ENCODE results near the gene RBM4B. TPM values are rescaled to one million over a fixed set of nuclear protein-coding genes. Genes with fewer than 3 reads are reported as not detected.

RBM4B gene
- polyA plus RNA-seq, 1 donor, result 35.7 TPM

Other genes with a start within 250 kb of the RBM4B start
- gene MRPL11, start 239.0 kb downstream of the RBM4B start, polyA plus RNA-seq (ENCODE audit: insufficient read length), result 50.0 TPM
- gene PELI3, start 211.0 kb downstream of the RBM4B start, polyA plus RNA-seq (ENCODE audit: insufficient read length), result 6.9 TPM
- gene DPP3, start 197.5 kb downstream of the RBM4B start, polyA plus RNA-seq (ENCODE audit: insufficient read length), result 24.0 TPM
- gene BBS1, start 167.3 kb downstream of the RBM4B start, polyA plus RNA-seq (ENCODE audit: insufficient read length), result 17.8 TPM
- gene ZDHHC24, start 131.8 kb downstream of the RBM4B start, polyA plus RNA-seq (ENCODE audit: insufficient read length), result 4.3 TPM
- gene ACTN3, start 131.0 kb downstream of the RBM4B start, polyA plus RNA-seq (ENCODE audit: insufficient read length), result 24.1 TPM
- gene CTSF, start 109.3 kb downstream of the RBM4B start, polyA plus RNA-seq (ENCODE audit: insufficient read length), result 22.6 TPM
- 0.06 TPM for gene CCDC87, start 84.8 kb downstream of the RBM4B start, polyA plus RNA-seq (ENCODE audit: insufficient read length)
- 33.0 TPM for gene CCS, start 84.7 kb downstream of the RBM4B start, polyA plus RNA-seq (ENCODE audit: insufficient read length)
- gene RBM14, start 61.3 kb downstream of the RBM4B start, polyA plus RNA-seq (ENCODE audit: insufficient read length), result 34.5 TPM
- gene RBM4, start 39.2 kb downstream of the RBM4B start, polyA plus RNA-seq (ENCODE audit: insufficient read length), result 127 TPM
- gene SPTBN2, start 51.3 kb upstream of the RBM4B start, polyA plus RNA-seq (ENCODE audit: insufficient read length), result 15.9 TPM
- gene RCE1, start 165.6 kb upstream of the RBM4B start, polyA plus RNA-seq (ENCODE audit: insufficient read length), result 12.1 TPM
- 24.1 TPM for gene LRFN4, start 179.2 kb upstream of the RBM4B start, polyA plus RNA-seq (ENCODE audit: insufficient read length)

Measured in forelimb muscle (tissue), 1 donor.